Right renal cortex interstitium (tissue), 3 donors: ENCODE measurements around the gene MED29. TPM values are rescaled to one million over a fixed set of nuclear protein-coding genes. Genes with fewer than 3 reads are reported as not detected.

ENCODE experiments used
- polyA plus RNA-seq, 3 donors: library from polyadenylated mRNA; unstranded; fragments of 120-200 nt; gene quantifications; one replicate each; pipeline ENCODE4 v1.2.1, GENCODE V29; 2013; ENCODE audit not compliant: insufficient read length in 3 of 3

Gene MED29
- polyA plus RNA-seq, 3 donors, result 38.8 to 41.8 (median 39.4) TPM

Other genes with a start within 250 kb of the MED29 start
- 1 to 10 TPM in 2 of 3 donors, under 1 TPM in 1; 0.89 to 3.4 (median 1.5) TPM for gene NCCRP1, start 194.4 kb upstream of the MED29 start, polyA plus RNA-seq
- gene SYCN, start 187.1 kb upstream of the MED29 start, polyA plus RNA-seq, result not detected
- gene IFNL3, start 146.4 kb upstream of the MED29 start, polyA plus RNA-seq, result not detected
- gene IFNL4, start 142.5 kb upstream of the MED29 start, polyA plus RNA-seq, result not detected
- gene IFNL2, start 123.0 kb upstream of the MED29 start, polyA plus RNA-seq, result not detected
- gene IFNL1, start 95.0 kb upstream of the MED29 start, polyA plus RNA-seq, result not detected
- 1 to 10 TPM in 2 of 3 donors, under 1 TPM in 1; 0.80 to 1.1 (median 1.1) TPM for gene LRFN1, start 70.5 kb upstream of the MED29 start, polyA plus RNA-seq
- gene GMFG, start 55.3 kb upstream of the MED29 start, polyA plus RNA-seq, result 10 to 100 TPM; 28.3 to 31.4 (median 28.6) TPM
- gene SAMD4B, start 49.0 kb upstream of the MED29 start, polyA plus RNA-seq, result 100 to 1,000 TPM in 1 of 3 donors, 10 to 100 TPM in 2; 85.3 to 101 (median 91.6) TPM
- 10 to 100 TPM; 73.5 to 73.8 (median 73.6) TPM for gene PAF1, start 272 bp upstream of the MED29 start, polyA plus RNA-seq
- 10 to 100 TPM; 15.4 to 59.7 (median 26.1) TPM for gene ZFP36, start 15.5 kb downstream of the MED29 start, polyA plus RNA-seq
- 10 to 100 TPM; 53.2 to 68.0 (median 59.0) TPM for gene PLEKHG2, start 21.3 kb downstream of the MED29 start, polyA plus RNA-seq
- 1,000 to 10,000 TPM; 1,117 to 1,257 (median 1,239) TPM for gene RPS16, start 44.6 kb downstream of the MED29 start, polyA plus RNA-seq
- 100 to 1,000 TPM; 127 to 145 (median 141) TPM for gene SUPT5H, start 54.2 kb downstream of the MED29 start, polyA plus RNA-seq
- 10 to 100 TPM; 67.3 to 77.8 (median 75.1) TPM for gene TIMM50, start 89.5 kb downstream of the MED29 start, polyA plus RNA-seq
- under 1 TPM; 0.29 to 0.61 (median 0.55) TPM for gene DLL3, start 107.6 kb downstream of the MED29 start, polyA plus RNA-seq
- gene SELENOV, start 123.8 kb downstream of the MED29 start, polyA plus RNA-seq, result 1 to 10 TPM; 3.6 to 7.6 (median 3.8) TPM
- 1 to 10 TPM; 3.3 to 4.2 (median 4.0) TPM for gene EID2B, start 141.5 kb downstream of the MED29 start, polyA plus RNA-seq
- 10 to 100 TPM; 23.2 to 24.3 (median 24.3) TPM for gene EID2, start 148.8 kb downstream of the MED29 start, polyA plus RNA-seq
- not detected for gene LGALS13, start 211.1 kb downstream of the MED29 start, polyA plus RNA-seq